Caco-2 (cell line): ENCODE measurements around the gene MACROD2. TPM values are rescaled to one million over a fixed set of nuclear protein-coding genes. Genes with fewer than 3 reads are reported as not detected.

ENCODE experiments used
- BruUV-seq: library from RNA; stranded (reverse); fragments of 400-500 nt; replicated peaks from 2 replicates; lab custom pipeline; 2021; lab: Mats Ljungman, UMichigan
- CTCF ChIA-PET: fragments of 300-600 bp; sonication (Branson Sonifier 250); formaldehyde crosslinking; loops from one replicate; lab custom pipeline; 2022; ENCODE audit warnings: antibody characterized with exemption; lab: Charles Lee
- POLR2A ChIA-PET: fragments of 300-600 bp; sonication (Branson Sonifier 250); formaldehyde crosslinking; loops from one replicate; lab custom pipeline; 2022; ENCODE audit warnings: antibody characterized with exemption; lab: Charles Lee
- DNase-seq, 2 experiments: peaks; one replicate each; pipeline versions ENCODE4 v3.0.0 to v3.0.0-alpha.2; 2020 to 2022
- H3K27me3 ChIP-seq: replicated peaks from 2 replicates; pipeline ENCODE4 v1.6.0; 2011; ENCODE audit warnings: low read length; ENCODE audit not compliant: control insufficient read depth, insufficient read depth
- H3K36me3 ChIP-seq: 2 replicates; pipeline ENCODE4 v1.5.1; 2011; ENCODE audit warnings: low read length; ENCODE audit not compliant: control insufficient read depth, insufficient read depth
- H3K4me1 ChIP-seq: fragments of 250-450 bp; sonication (Bioruptor Pico); 2 replicates; pipeline ENCODE4 v1.5.1; 2020; ENCODE audit warnings: mild to moderate bottlenecking
- H3K4me3 ChIP-seq: 2 replicates; pipeline ENCODE4 v1.5.1; 2011; ENCODE audit warnings: low read depth, mild to moderate bottlenecking, control low read depth, low read length
- H3K9me3 ChIP-seq: fragments of 250-450 bp; sonication (Bioruptor Pico); 2 replicates; pipeline ENCODE4 v1.5.1; 2020; ENCODE audit warnings: mild to moderate bottlenecking, moderate library complexity
- H3K27ac Mint-ChIP-seq: one replicate; pipeline ENCODE4 v1.8.0; 2022; ENCODE audit warnings: mixed read lengths; ENCODE audit not compliant: unreplicated experiment
- H3K27me3 Mint-ChIP-seq: one replicate; pipeline ENCODE4 v1.8.0; 2022; ENCODE audit warnings: mixed read lengths; ENCODE audit not compliant: insufficient read depth, unreplicated experiment
- H3K36me3 Mint-ChIP-seq: one replicate; pipeline ENCODE4 v1.8.0; 2022; ENCODE audit warnings: mild to moderate bottlenecking, mixed read lengths; ENCODE audit not compliant: insufficient read depth, unreplicated experiment
- H3K4me1 Mint-ChIP-seq: one replicate; pipeline ENCODE4 v1.8.0; 2022; ENCODE audit warnings: low read depth, mixed read lengths; ENCODE audit not compliant: unreplicated experiment
- H3K4me3 Mint-ChIP-seq: one replicate; pipeline ENCODE4 v1.8.0; 2022; ENCODE audit warnings: mild to moderate bottlenecking, moderate library complexity, mixed read lengths; ENCODE audit not compliant: unreplicated experiment
- H3K9me3 Mint-ChIP-seq: one replicate; pipeline ENCODE4 v1.8.0; 2022; ENCODE audit warnings: mixed read lengths; ENCODE audit not compliant: unreplicated experiment
- CTCF ChIP-seq, 2 experiments: fragments of 200-600 bp in 1 of 2; IDR thresholded peaks; 1 replicate in 1 of 2; 2 replicates in 1 of 2; pipeline versions ENCODE4 v1.5.1 to v1.8.0; 2011 to 2022; ENCODE audit warnings: antibody characterized with exemption in 1 of 2, control low read depth in 1 of 2, inconsistent platforms in 1 of 2, low read depth in 1 of 2, low read length in 1 of 2, mild to moderate bottlenecking in 1 of 2, moderate library complexity in 1 of 2; ENCODE audit not compliant: insufficient read depth in 1 of 2, severe bottlenecking in 1 of 2, unreplicated experiment in 1 of 2
- intact Hi-C: fragments of 100-400 bp; cut with micrococcal nuclease; formaldehyde crosslinking; loops from one replicate; pipeline ENCODE4 v1.10.0; 2022; ENCODE audit not compliant: unreplicated experiment
- total RNA-seq: library from RNA; stranded (reverse); gene quantifications from 2 replicates; pipeline ENCODE4 v1.2.3, GENCODE V29; 2022

The MACROD2 gene
- total RNA-seq, 1 experiment from 2014 or later: 6.4 TPM

GRCh38 chr20:15634102-15634501 is 1638.8 kb downstream of the MACROD2 start:
- TF ChIP-seq CTCF (IDR thresholded peaks at IDR 0.05; ENCODE audit: insufficient read depth in 1 of 2, low read depth in 1 of 2, low read length in 1 of 2, severe bottlenecking in 1 of 2, unreplicated experiment in 1 of 2): no peak
- Histone ChIP-seq H3K9me3 (no peaks in the 10 kb centered on the region), H3K4me3 (no peak overlapping the region), H3K4me1 (peaks cover 25% of the 10 kb centered on the region), H3K27me3 (no peaks in the 10 kb centered on the region), H3K36me3 (no peaks in the 10 kb centered on the region)
- no TSS peak for BruUV-seq
- no peak overlapping the region for H3K4me3 Mint-ChIP-seq
- intact Hi-C loops: no loop called here
- DNase-seq: no peak
- H3K36me3 Mint-ChIP-seq: no peaks in the 10 kb centered on the region
- no peak overlapping the region for H3K27ac Mint-ChIP-seq
- H3K27me3 Mint-ChIP-seq: no peaks in the 10 kb centered on the region
- no peaks in the 10 kb centered on the region for H3K9me3 Mint-ChIP-seq
- ChIA-PET POLR2A (no interaction called here), CTCF (no interaction called here)
- peaks cover 16% of the 10 kb centered on the region for H3K4me1 Mint-ChIP-seq

GRCh38 chr20:15637546-15637945 is 1642.2 kb downstream of the MACROD2 start:
- Mint-ChIP-seq H3K27ac (no peak overlapping the region), H3K27me3 (no peaks in the 10 kb centered on the region), H3K4me3 (no peak overlapping the region), H3K9me3 (no peaks in the 10 kb centered on the region), H3K36me3 (no peaks in the 10 kb centered on the region), H3K4me1 (peaks cover 6% of the 10 kb centered on the region)
- Histone ChIP-seq H3K27me3 (no peaks in the 10 kb centered on the region), H3K4me1 (peaks cover 8% of the 10 kb centered on the region; the same call in 1 of the 2 replicates), H3K9me3 (no peaks in the 10 kb centered on the region), H3K36me3 (no peaks in the 10 kb centered on the region), H3K4me3 (no peak overlapping the region)
- POLR2A ChIA-PET: interaction anchor here (0.7 kb wide), 1 partner anchor 1300 kb away, joined by 4 read pairs; the partner anchor contains the start of gene FLRT3
- no TSS peak for BruUV-seq
- intact Hi-C loops: no loop called here
- CTCF ChIA-PET: interaction anchor here (1.1 kb wide), 1 partner anchor 1495 kb away, joined by 3 read pairs; no protein-coding TSS in a partner anchor
- TF ChIP-seq CTCF (IDR thresholded peaks at IDR 0.05; ENCODE audit: insufficient read depth in 1 of 2, low read depth in 1 of 2, low read length in 1 of 2, severe bottlenecking in 1 of 2, unreplicated experiment in 1 of 2): no peak
- no peak for DNase-seq

- no peaks in the 10 kb centered on the region for H3K27me3 Mint-ChIP-seq
- no peak for TF ChIP-seq CTCF (IDR thresholded peaks at IDR 0.05; ENCODE audit: insufficient read depth in 1 of 2, low read depth in 1 of 2, low read length in 1 of 2, severe bottlenecking in 1 of 2, unreplicated experiment in 1 of 2)
- H3K9me3 ChIP-seq: no peaks in the 10 kb centered on the region
- H3K27ac Mint-ChIP-seq: no peak overlapping the region
- H3K36me3 ChIP-seq: no peaks in the 10 kb centered on the region
- peaks cover 10% of the 10 kb centered on the region for H3K4me1 Mint-ChIP-seq
- no peaks in the 10 kb centered on the region for H3K36me3 Mint-ChIP-seq
- peaks cover 8% of the 10 kb centered on the region; the same call in 1 of the 2 replicates for H3K4me1 ChIP-seq
- POLR2A ChIA-PET: interaction anchor here (0.7 kb wide), 1 partner anchor 1301 kb away, joined by 4 read pairs; the partner anchor contains the start of gene FLRT3
- H3K4me3 ChIP-seq: no peak overlapping the region
- DNase-seq: no peak
- H3K9me3 Mint-ChIP-seq: no peaks in the 10 kb centered on the region
- no peaks in the 10 kb centered on the region for H3K27me3 ChIP-seq
- intact Hi-C loops: no loop called here
- BruUV-seq: no TSS peak
- CTCF ChIA-PET: interaction anchor here (1.1 kb wide), 1 partner anchor 1496 kb away, joined by 3 read pairs; no protein-coding TSS in a partner anchor
- no peak overlapping the region for H3K4me3 Mint-ChIP-seq
Observed at GRCh38 chr20:15637950-15638754, 1642.8 kb downstream of the MACROD2 start.
